ENCODE measurements around the gene CHRM5. TPM values are rescaled to one million over a fixed set of nuclear protein-coding genes. Genes with fewer than 3 reads are reported as not detected.

The CHRM5 gene
- total RNA-seq, 1 donor from 2014 or later, result 0.07 TPM

- H4K20me1 ChIP-seq (ENCODE audit: insufficient read depth, low read length), result no peaks in the 10 kb centered on the region
- no peaks in the 10 kb centered on the region for H3K79me2 ChIP-seq (ENCODE audit: insufficient read depth, low read length)
- DNase-seq (ENCODE audit: low read depth) (peak; percentile 93), FAIRE-seq (peak; percentile 92)
- no peaks in the 10 kb centered on the region for H3K27me3 ChIP-seq (ENCODE audit: insufficient read depth, low read length)
- Mint-ChIP-seq H3K4me3 (ENCODE audit: unreplicated experiment) (no peak overlapping the region), H3K4me1 (ENCODE audit: low read depth, unreplicated experiment) (peaks cover 17% of the 10 kb centered on the region), H3K9me3 (ENCODE audit: unreplicated experiment) (peaks cover 22% of the 10 kb centered on the region), H3K27me3 (ENCODE audit: low read depth, unreplicated experiment) (no peaks in the 10 kb centered on the region), H3K36me3 (ENCODE audit: low read depth, unreplicated experiment) (peaks cover 9% of the 10 kb centered on the region), H3K27ac (ENCODE audit: unreplicated experiment) (peak overlapping the region; percentile 92)
- H3K4me3 ChIP-seq (ENCODE audit: insufficient read depth, low read depth, low read length), result peak overlapping the region; percentile 7
- peak overlapping the region; percentile 74 for H3K4me2 ChIP-seq (ENCODE audit: low read length)
- no peaks in the 10 kb centered on the region for H3K9me3 ChIP-seq (ENCODE audit: insufficient read depth, low read depth, low read length)
- H3K4me1 ChIP-seq (ENCODE audit: insufficient read depth, low read length), result peaks cover 16% of the 10 kb centered on the region
- TF ChIP-seq CTCF (IDR thresholded peaks at IDR 0.05; ENCODE audit: insufficient read depth, low read depth, low read length) (no peak), EZH2 (IDR thresholded peaks at IDR 0.05; ENCODE audit: insufficient read depth, low read length) (no peak)
- peak overlapping the region; percentile 56 for H3K9ac ChIP-seq (ENCODE audit: low read length)
- peak overlapping the region; percentile 78 for H3K27ac ChIP-seq (ENCODE audit: low read depth, low read length)
- H3K36me3 ChIP-seq (ENCODE audit: insufficient read depth, low read length), result no peaks in the 10 kb centered on the region
- H2AFZ ChIP-seq (ENCODE audit: low read depth, low read length), result peak overlapping the region; percentile 22
Measured at GRCh38 chr15:34055868-34056595, 87.7 kb downstream of the CHRM5 start.

- Histone ChIP-seq H3K4me3 (ENCODE audit: insufficient read depth, low read depth, low read length) (no peak overlapping the region), H3K4me2 (ENCODE audit: low read length) (peak overlapping the region; percentile 74)
Measured at GRCh38 chr15:34056911-34057310, 88.6 kb downstream of the CHRM5 start.

More at GRCh38 chr15:34056911-34057310, 88.6 kb downstream of the CHRM5 start:
- Mint-ChIP-seq H3K27ac (ENCODE audit: unreplicated experiment) (peak overlapping the region; percentile 92), H3K4me3 (ENCODE audit: unreplicated experiment) (no peak overlapping the region), H3K4me1 (ENCODE audit: low read depth, unreplicated experiment) (peaks cover 17% of the 10 kb centered on the region), H3K27me3 (ENCODE audit: low read depth, unreplicated experiment) (no peaks in the 10 kb centered on the region), H3K9me3 (ENCODE audit: unreplicated experiment) (peaks cover 14% of the 10 kb centered on the region), H3K36me3 (ENCODE audit: low read depth, unreplicated experiment) (peaks cover 3% of the 10 kb centered on the region)
- peak overlapping the region; percentile 78 for H3K27ac ChIP-seq (ENCODE audit: low read depth, low read length)
- no peaks in the 10 kb centered on the region for H3K27me3 ChIP-seq (ENCODE audit: insufficient read depth, low read length)
- H4K20me1 ChIP-seq (ENCODE audit: insufficient read depth, low read length), result no peaks in the 10 kb centered on the region
- H3K79me2 ChIP-seq (ENCODE audit: insufficient read depth, low read length), result no peaks in the 10 kb centered on the region
- no peaks in the 10 kb centered on the region for H3K9me3 ChIP-seq (ENCODE audit: insufficient read depth, low read depth, low read length)
- peak; percentile 85 for FAIRE-seq
- TF ChIP-seq CTCF (IDR thresholded peaks at IDR 0.05; ENCODE audit: insufficient read depth, low read depth, low read length) (no peak), EZH2 (IDR thresholded peaks at IDR 0.05; ENCODE audit: insufficient read depth, low read length) (no peak)
- no peak for DNase-seq (ENCODE audit: low read depth)
- H2AFZ ChIP-seq (ENCODE audit: low read depth, low read length), result peak overlapping the region; percentile 22
- H3K36me3 ChIP-seq (ENCODE audit: insufficient read depth, low read length), result no peaks in the 10 kb centered on the region
- H3K4me1 ChIP-seq (ENCODE audit: insufficient read depth, low read length), result peaks cover 16% of the 10 kb centered on the region
- H3K9ac ChIP-seq (ENCODE audit: low read length), result peak overlapping the region; percentile 56
